Endothelial cell of umbilical vein (primary cell): ENCODE results near the gene SPARC. TPM values are rescaled to one million over a fixed set of nuclear protein-coding genes. Genes with fewer than 3 reads are reported as not detected.

ENCODE experiments used
- BruUV-seq: library from RNA; stranded (reverse); fragments of 400-500 nt; replicated peaks from 2 replicates; lab custom pipeline; 2021; lab: Mats Ljungman, UMichigan
- CTCF ChIA-PET: fragments of 300-600, 350-600 bp; sonication (Branson Sonifier 250); formaldehyde crosslinking; loops from one replicate; lab custom pipeline; 2021; ENCODE audit warnings: antibody characterized with exemption, inconsistent platforms; lab: Charles Lee
- POLR2A ChIA-PET: fragments of 300-600, 350-600 bp; sonication (Branson Sonifier 250); formaldehyde crosslinking; loops from one replicate; lab custom pipeline; 2021; ENCODE audit warnings: antibody characterized with exemption, inconsistent platforms; lab: Charles Lee
- DNase-seq: peaks from one replicate; pipeline ENCODE4 v3.0.0-alpha.2; 2011; ENCODE audit warnings: low read depth, low spot score
- FAIRE-seq: peaks from 2 replicates; lab custom pipeline; 2011; peaks lifted over from hg19 to GRCh38; lab: Jason Lieb, UNC
- H2AFZ ChIP-seq: 2 replicates; pipeline ENCODE4 v1.6.0; 2012; ENCODE audit warnings: low read depth, low read length, control low read depth, inconsistent platforms
- H3K27ac ChIP-seq: 2 replicates; pipeline ENCODE4 v1.5.1; 2011; ENCODE audit warnings: low read depth, mild to moderate bottlenecking, control low read depth, low read length, moderate library complexity; ENCODE audit not compliant: insufficient read depth
- H3K27me3 ChIP-seq, 2 experiments: 2 replicates each; pipeline versions ENCODE4 v1.6.0 to v1.6.1; 2011; ENCODE audit warnings: low read length in 2 of 2, mixed read lengths in 1 of 2; ENCODE audit not compliant: control insufficient read depth in 2 of 2, insufficient read depth in 2 of 2
- H3K36me3 ChIP-seq, 2 experiments: 2 replicates in 1 of 2; 3 replicates in 1 of 2; pipeline ENCODE4 v1.5.1; 2011; ENCODE audit warnings: low read length in 2 of 2, mild to moderate bottlenecking in 1 of 2, moderate library complexity in 1 of 2; ENCODE audit not compliant: control insufficient read depth in 2 of 2, insufficient read depth in 2 of 2; ENCODE audit errors: extremely low read depth in 1 of 2
- H3K4me1 ChIP-seq: 3 replicates; pipeline ENCODE4 v1.5.1; 2011; ENCODE audit warnings: mild to moderate bottlenecking, low read length; ENCODE audit not compliant: control insufficient read depth, insufficient read depth; ENCODE audit errors: extremely low read depth
- H3K4me2 ChIP-seq: 2 replicates; pipeline ENCODE4 v1.6.1; 2011; ENCODE audit warnings: low read length, control low read depth, mixed read lengths; ENCODE audit not compliant: insufficient read depth
- H3K4me3 ChIP-seq, 3 experiments: fragments of 200-600 bp in 1 of 3; sonication (generic), shearing (Covaris generic) in 1 of 3; replicated peaks in 1 of 3; 2 replicates each; pipeline ENCODE4 v1.5.1; 2011 to 2016; ENCODE audit warnings: control low read depth in 3 of 3, low read length in 3 of 3, mild to moderate bottlenecking in 2 of 3, inconsistent platforms in 1 of 3, low read depth in 1 of 3, moderate library complexity in 1 of 3; ENCODE audit not compliant: insufficient read depth in 1 of 3
- H3K79me2 ChIP-seq: 2 replicates; pipeline ENCODE4 v1.6.0; 2012; ENCODE audit warnings: low read length, inconsistent platforms; ENCODE audit not compliant: control insufficient read depth, insufficient read depth
- H3K9ac ChIP-seq: replicated peaks from 2 replicates; pipeline ENCODE3; 2011; ENCODE audit warnings: low read length, control low read depth; ENCODE audit not compliant: insufficient read depth; ENCODE audit errors: extremely low read depth
- H3K9me1 ChIP-seq: replicated peaks from 3 replicates; pipeline ENCODE4 v1.6.0; 2011; ENCODE audit warnings: mild to moderate bottlenecking, low read length; ENCODE audit not compliant: control insufficient read depth, insufficient read depth; ENCODE audit errors: extremely low read depth
- H3K9me3 ChIP-seq: replicated peaks from 2 replicates; pipeline ENCODE4 v1.5.1; 2012; ENCODE audit warnings: low read length, inconsistent platforms; ENCODE audit not compliant: control insufficient read depth, insufficient read depth
- H4K20me1 ChIP-seq: replicated peaks from 2 replicates; pipeline ENCODE3; 2011; ENCODE audit warnings: mild to moderate bottlenecking, low read length; ENCODE audit not compliant: control insufficient read depth, insufficient read depth; ENCODE audit errors: extremely low read depth
- CTCF ChIP-seq, 2 donors: IDR thresholded peaks; 1 replicate in 1 of 2; 2 replicates in 1 of 2; pipeline ENCODE4 v1.5.1; 2011; ENCODE audit warnings: low read length in 2 of 2, mild to moderate bottlenecking in 2 of 2, moderate library complexity in 2 of 2, control low read depth in 1 of 2, inconsistent platforms in 1 of 2, low read depth in 1 of 2; ENCODE audit not compliant: insufficient read depth in 1 of 2; ENCODE audit errors: extremely low read depth in 1 of 2
- EZH2 ChIP-seq: IDR thresholded peaks from 2 replicates; pipeline ENCODE4 v1.6.1; 2012; ENCODE audit warnings: borderline replicate concordance, low read depth, mild to moderate bottlenecking, moderate library complexity, low read length, inconsistent platforms; ENCODE audit not compliant: severe bottlenecking
- FOS ChIP-seq: IDR thresholded peaks from 2 replicates; pipeline ENCODE4 v1.6.1; 2011; ENCODE audit warnings: mild to moderate bottlenecking, low read length, moderate library complexity, borderline replicate concordance; ENCODE audit not compliant: insufficient read depth
- JUN ChIP-seq: IDR thresholded peaks from 2 replicates; pipeline ENCODE4 v1.6.1; 2011; ENCODE audit warnings: borderline replicate concordance, low read depth; ENCODE audit not compliant: insufficient read length, insufficient read depth
- MAX ChIP-seq: IDR thresholded peaks from 2 replicates; pipeline ENCODE4 v1.6.1; 2011; ENCODE audit not compliant: insufficient read depth, insufficient read length
- MYC ChIP-seq: IDR thresholded peaks from one replicate; pipeline ENCODE4 v1.6.1; 2011; ENCODE audit warnings: mild to moderate bottlenecking, low read depth, low read length
- POLR2A ChIP-seq: IDR thresholded peaks from 2 replicates; pipeline ENCODE4 v1.6.1; 2012; ENCODE audit warnings: low read depth, mild to moderate bottlenecking, control low read depth, low read length
- dilution Hi-C: fragments of 300-500 bp; cut with MboI; formaldehyde crosslinking; loops from one replicate; pipeline ENCODE4 v1.15.0; 2019; ENCODE audit warnings: low sequenced_read_pairs; ENCODE audit not compliant: extremely low pct_ligation_motif_present
- intact Hi-C: fragments of 100-400 bp; cut with micrococcal nuclease; formaldehyde crosslinking; loops from one replicate; pipeline ENCODE4 v1.10.0; 2022
- polyA plus RNA-seq, 4 experiments: library from polyadenylated mRNA; depleted of rRNA in 3 of 4; stranded (reverse) in 3 of 4; unstranded in 1 of 4; fragments of >200 nt; gene quantifications; 2 replicates each; pipeline versions ENCODE4 v1.2.1 to v1.2.3, GENCODE V29; 2011 to 2012; ENCODE audit warnings: missing spikeins in 1 of 4
- total RNA-seq: library from RNA; stranded (reverse); gene quantifications from 2 replicates; pipeline ENCODE4 v1.2.3, GENCODE V29; 2021

SPARC gene
- total and polyA plus RNA-seq, 2 donors (not counting 3 experiments of a cell fraction or from before 2014, with no cell fraction given): 2,962 to 3,114 TPM

GRCh38 chr5:151630088-151630487 is 56.6 kb downstream of the SPARC start:
- H3K4me3 ChIP-seq: no peak overlapping the region
- no peaks in the 10 kb centered on the region for H3K9me1 ChIP-seq
- H3K27ac ChIP-seq: no peak overlapping the region
- dilution Hi-C loops (no loop called here), intact Hi-C loops (no loop called here)
- no peak overlapping the region for H3K9ac ChIP-seq
- no peaks in the 10 kb centered on the region for H4K20me1 ChIP-seq
- no peaks in the 10 kb centered on the region for H3K79me2 ChIP-seq
- H3K27me3 ChIP-seq: no peaks in the 10 kb centered on the region
- FAIRE-seq: no peak
- H3K4me1 ChIP-seq: no peaks in the 10 kb centered on the region
- ChIA-PET POLR2A (no interaction called here), CTCF (interaction anchor here (0.8 kb wide), 1 partner anchor 183 kb away, joined by 3 read pairs; the partner anchor contains the start of gene SLC36A1)
- DNase-seq: no peak
- H3K4me2 ChIP-seq: no peak overlapping the region
- TF ChIP-seq MYC (no peak), FOS (peak; percentile 17), MAX (no peak), EZH2 (no peak), CTCF (IDR thresholded peaks at IDR 0.05; ENCODE audit: extremely low read depth in 1 of 2, insufficient read depth in 1 of 2, low read depth in 1 of 2, low read length in 2 of 2) (no peak), POLR2A (no peak), JUN (no peak)
- no peaks in the 10 kb centered on the region for H3K9me3 ChIP-seq
- no peaks in the 10 kb centered on the region for H3K36me3 ChIP-seq
- no TSS peak for BruUV-seq
- peak overlapping the region; percentile 44 for H2AFZ ChIP-seq
